Measurements from ENCODE around the gene CDH13. TPM values are rescaled to one million over a fixed set of nuclear protein-coding genes. Genes with fewer than 3 reads are reported as not detected.

Gene CDH13
- total and polyA plus RNA-seq, 9 of the 15 experiments (the other 6 are each of a cell fraction or from before 2014, with no cell fraction given): 0.03 TPM; not detected in 8

DNA sequence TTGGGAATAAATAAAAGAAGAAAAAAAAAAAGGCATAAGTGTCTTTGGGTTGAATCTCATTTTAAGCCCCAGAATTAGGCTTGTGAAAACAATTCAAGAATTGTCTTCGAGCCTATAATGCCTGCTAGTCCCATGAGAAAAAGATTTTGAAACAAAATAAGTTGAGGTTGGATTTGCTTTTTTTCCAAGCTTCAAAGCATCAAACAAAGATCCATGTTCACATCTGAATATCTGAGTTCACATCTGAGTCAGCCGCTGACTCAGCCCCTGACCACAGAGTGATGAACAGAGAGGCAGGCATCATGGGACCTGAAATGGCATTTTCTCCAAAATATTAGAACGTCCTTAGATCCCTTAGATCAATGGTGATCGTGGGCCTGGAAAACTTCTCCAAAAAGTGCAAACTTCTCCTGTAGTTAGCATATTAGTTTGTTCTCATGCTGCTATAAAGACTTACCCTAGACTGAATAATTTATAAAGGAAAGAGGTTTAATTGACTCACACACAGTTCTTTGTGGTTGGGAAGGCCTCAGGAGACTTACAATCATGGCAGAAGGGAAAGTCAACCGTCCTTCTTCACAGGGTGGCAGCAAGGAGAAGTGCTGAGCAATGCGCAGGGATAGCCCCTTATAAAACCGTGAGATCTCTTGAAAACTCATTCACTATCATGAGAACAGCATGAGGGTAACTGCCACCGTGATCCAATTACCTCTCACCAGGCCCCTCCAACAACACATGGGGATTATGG is 886.4 kb downstream of the CDH13 start (continued):
- no peak for TF ChIP-seq TAF9B (IDR thresholded peaks at IDR 0.05; ENCODE audit: partially characterized antibody)
- no peak for TF ChIP-seq TCF7 (IDR thresholded peaks at IDR 0.05; ENCODE audit: borderline replicate concordance)
- TF ChIP-seq, protein P1, sequence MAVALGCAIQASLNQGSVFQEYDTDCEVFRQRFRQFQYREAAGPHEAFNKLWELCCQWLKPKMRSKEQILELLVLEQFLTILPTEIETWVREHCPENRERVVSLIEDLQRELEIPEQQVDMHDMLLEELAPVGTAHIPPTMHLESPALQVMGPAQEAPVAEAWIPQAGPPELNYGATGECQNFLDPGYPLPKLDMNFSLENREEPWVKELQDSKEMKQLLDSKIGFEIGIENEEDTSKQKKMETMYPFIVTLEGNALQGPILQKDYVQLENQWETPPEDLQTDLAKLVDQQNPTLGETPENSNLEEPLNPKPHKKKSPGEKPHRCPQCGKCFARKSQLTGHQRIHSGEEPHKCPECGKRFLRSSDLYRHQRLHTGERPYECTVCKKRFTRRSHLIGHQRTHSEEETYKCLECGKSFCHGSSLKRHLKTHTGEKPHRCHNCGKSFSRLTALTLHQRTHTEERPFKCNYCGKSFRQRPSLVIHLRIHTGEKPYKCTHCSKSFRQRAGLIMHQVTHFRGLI (CRISPR knock-in tag; IDR thresholded peaks at IDR 0.05): no peak
- TF ChIP-seq, protein P2, sequence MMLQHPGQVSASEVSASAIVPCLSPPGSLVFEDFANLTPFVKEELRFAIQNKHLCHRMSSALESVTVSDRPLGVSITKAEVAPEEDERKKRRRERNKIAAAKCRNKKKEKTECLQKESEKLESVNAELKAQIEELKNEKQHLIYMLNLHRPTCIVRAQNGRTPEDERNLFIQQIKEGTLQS (IDR thresholded peaks at IDR 0.05): peak; percentile 25; the same call in 1 of the 2 replicates
- TF ChIP-seq, protein P2 (CRISPR knock-in tag; conservative IDR thresholded peaks at IDR 0.05): no peak
- no peak for TF ChIP-seq MYNN (IDR thresholded peaks at IDR 0.05)
- no peak for TF ChIP-seq MYNN (CRISPR knock-in tag; IDR thresholded peaks at IDR 0.05)
- TF ChIP-seq BHLHE40 (IDR thresholded peaks at IDR 0.05; ENCODE audit: low read length): no peak
- TF ChIP-seq, protein P3, sequence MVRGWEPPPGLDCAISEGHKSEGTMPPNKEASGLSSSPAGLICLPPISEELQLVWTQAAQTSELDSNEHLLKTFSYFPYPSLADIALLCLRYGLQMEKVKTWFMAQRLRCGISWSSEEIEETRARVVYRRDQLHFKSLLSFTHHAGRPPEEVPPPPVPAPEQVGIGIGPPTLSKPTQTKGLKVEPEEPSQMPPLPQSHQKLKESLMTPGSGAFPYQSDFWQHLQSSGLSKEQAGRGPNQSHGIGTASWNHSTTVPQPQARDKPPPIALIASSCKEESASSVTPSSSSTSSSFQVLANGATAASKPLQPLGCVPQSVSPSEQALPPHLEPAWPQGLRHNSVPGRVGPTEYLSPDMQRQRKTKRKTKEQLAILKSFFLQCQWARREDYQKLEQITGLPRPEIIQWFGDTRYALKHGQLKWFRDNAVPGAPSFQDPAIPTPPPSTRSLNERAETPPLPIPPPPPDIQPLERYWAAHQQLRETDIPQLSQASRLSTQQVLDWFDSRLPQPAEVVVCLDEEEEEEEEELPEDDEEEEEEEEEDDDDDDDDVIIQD (CRISPR knock-in tag; IDR thresholded peaks at IDR 0.05): no peak
- TF ChIP-seq OTX1 (CRISPR knock-in tag; IDR thresholded peaks at IDR 0.05): no peak
- no peak for TF ChIP-seq ZNF431 (CRISPR knock-in tag; IDR thresholded peaks at IDR 0.05)
- no peak for TF ChIP-seq NBN (IDR thresholded peaks at IDR 0.05; ENCODE audit: low read depth)
- no peak for TF ChIP-seq RBM14 (IDR thresholded peaks at IDR 0.05; ENCODE audit: borderline replicate concordance, insufficient read depth, low read depth, low read length)
- no peak for TF ChIP-seq KLF1 (tag; IDR thresholded peaks at IDR 0.05)
- TF ChIP-seq, protein P4, sequence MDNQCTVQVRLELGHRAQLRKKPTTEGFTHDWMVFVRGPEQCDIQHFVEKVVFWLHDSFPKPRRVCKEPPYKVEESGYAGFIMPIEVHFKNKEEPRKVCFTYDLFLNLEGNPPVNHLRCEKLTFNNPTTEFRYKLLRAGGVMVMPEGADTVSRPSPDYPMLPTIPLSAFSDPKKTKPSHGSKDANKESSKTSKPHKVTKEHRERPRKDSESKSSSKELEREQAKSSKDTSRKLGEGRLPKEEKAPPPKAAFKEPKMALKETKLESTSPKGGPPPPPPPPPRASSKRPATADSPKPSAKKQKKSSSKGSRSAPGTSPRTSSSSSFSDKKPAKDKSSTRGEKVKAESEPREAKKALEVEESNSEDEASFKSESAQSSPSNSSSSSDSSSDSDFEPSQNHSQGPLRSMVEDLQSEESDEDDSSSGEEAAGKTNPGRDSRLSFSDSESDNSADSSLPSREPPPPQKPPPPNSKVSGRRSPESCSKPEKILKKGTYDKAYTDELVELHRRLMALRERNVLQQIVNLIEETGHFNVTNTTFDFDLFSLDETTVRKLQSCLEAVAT (IDR thresholded peaks at IDR 0.05): no peak
- TF ChIP-seq GATA2 (CRISPR knock-in tag; IDR thresholded peaks at IDR 0.05): no peak
- TF ChIP-seq MECOM (CRISPR knock-in tag; IDR thresholded peaks at IDR 0.05): no peak
- TF ChIP-seq JUN (IDR thresholded peaks at IDR 0.05; ENCODE audit: borderline replicate concordance, low read depth, low read length): peak; percentile 30; the same call in 1 of the 2 replicates
- no peak for TF ChIP-seq JUN (CRISPR knock-in tag; IDR thresholded peaks at IDR 0.05; ENCODE audit: borderline replicate concordance)
- TF ChIP-seq HLTF (IDR thresholded peaks at IDR 0.05): no peak
- no peak for TF ChIP-seq ZBTB1 (CRISPR knock-in tag; IDR thresholded peaks at IDR 0.05; ENCODE audit: borderline replicate concordance, low read depth)

All from K562 (cell line).